ACC112 (cell line): Measurements from ENCODE around the gene ANLN.

ENCODE experiments used
- H2AFZ ChIP-seq: fragments of 200-600 bp; sonication (generic); one replicate; pipeline ENCODE4 v1.6.0; 2017; ENCODE audit warnings: antibody characterized with exemption, low read length; ENCODE audit not compliant: unreplicated experiment
- H3K27ac ChIP-seq: fragments of 200-600 bp; sonication (generic); 2 replicates; pipeline ENCODE4 v1.5.1; 2014; ENCODE audit warnings: low read depth, mild to moderate bottlenecking, antibody characterized with exemption, low read length, moderate library complexity
- H3K27me3 ChIP-seq: fragments of 200-600 bp; sonication (generic); 2 replicates; pipeline ENCODE4 v1.6.1; 2014; ENCODE audit warnings: mild to moderate bottlenecking, antibody characterized with exemption, low read length, moderate library complexity, mixed read lengths; ENCODE audit not compliant: insufficient read depth
- H3K36me3 ChIP-seq: fragments of 200-600 bp; sonication (generic); 2 replicates; pipeline ENCODE4 v1.6.1; 2016; ENCODE audit warnings: mild to moderate bottlenecking, antibody characterized with exemption, low read length, moderate library complexity, mixed read lengths; ENCODE audit not compliant: insufficient read depth
- H3K4me1 ChIP-seq: fragments of 200-600 bp; sonication (generic); one replicate; pipeline ENCODE4 v1.6.1; 2016; ENCODE audit warnings: low read length, mixed read lengths; ENCODE audit not compliant: insufficient read depth, unreplicated experiment, control insufficient read depth
- H3K4me3 ChIP-seq: fragments of 200-600 bp; sonication (generic); 2 replicates; pipeline ENCODE4 v1.5.1; 2014; ENCODE audit warnings: mild to moderate bottlenecking, low read depth, low read length
- H3K79me2 ChIP-seq: fragments of 200-600 bp; sonication (generic); one replicate; pipeline ENCODE4 v1.6.0; 2016; ENCODE audit warnings: low read length; ENCODE audit not compliant: control insufficient read depth, unreplicated experiment, insufficient read depth

Gene ANLN

DNA sequence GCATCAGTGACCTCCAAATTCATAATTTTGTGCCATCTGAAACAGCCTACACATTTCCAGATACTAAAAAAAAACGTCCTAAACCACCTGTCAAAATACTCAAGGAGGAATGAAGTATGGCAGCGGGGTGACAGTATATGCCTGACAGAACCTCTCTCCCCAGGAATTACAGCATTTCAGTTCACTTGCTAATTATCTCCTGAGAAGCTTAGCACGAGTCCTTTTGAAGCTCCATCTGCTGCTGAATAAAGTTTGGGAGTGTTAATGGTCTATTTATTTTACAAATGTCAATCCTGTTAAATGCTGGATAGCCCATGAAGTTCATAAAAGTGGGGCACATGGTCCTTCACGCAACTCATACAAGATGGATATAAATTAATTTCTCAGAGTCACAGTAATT is 29.4 kb upstream of the ANLN start:
- H3K79me2 ChIP-seq: no peaks in the 10 kb centered on the region
- H3K27me3 ChIP-seq: no peaks in the 10 kb centered on the region
- H3K4me1 ChIP-seq: no peaks in the 10 kb centered on the region
- no peak overlapping the region for H2AFZ ChIP-seq
- H3K36me3 ChIP-seq: no peaks in the 10 kb centered on the region
- no peak overlapping the region for H3K4me3 ChIP-seq
- no peak overlapping the region for H3K27ac ChIP-seq

DNA sequence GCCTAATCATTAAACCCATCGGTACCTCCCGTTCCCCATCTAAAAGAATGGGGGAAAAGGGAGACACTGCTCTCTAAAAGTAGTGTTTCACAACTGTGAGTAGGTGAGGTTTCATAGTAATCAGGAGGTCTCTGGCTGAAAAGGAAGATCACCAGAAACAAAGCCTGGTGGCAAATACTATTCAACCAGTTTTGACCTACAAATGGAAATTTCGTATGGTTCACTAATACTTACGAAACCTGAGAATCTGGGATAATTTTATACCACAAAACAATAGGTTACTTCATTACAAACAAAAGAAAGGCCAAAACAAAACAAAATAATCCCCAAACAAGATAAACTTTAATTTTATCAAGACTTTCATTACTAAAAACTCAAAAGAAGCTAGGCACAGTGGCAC is 28.4 kb upstream of the ANLN start:
- Histone ChIP-seq H3K36me3 (no peaks in the 10 kb centered on the region), H3K4me1 (no peaks in the 10 kb centered on the region), H3K27me3 (no peaks in the 10 kb centered on the region), H3K27ac (no peak overlapping the region), H3K79me2 (no peaks in the 10 kb centered on the region), H2AFZ (no peak overlapping the region), H3K4me3 (no peak overlapping the region)

DNA sequence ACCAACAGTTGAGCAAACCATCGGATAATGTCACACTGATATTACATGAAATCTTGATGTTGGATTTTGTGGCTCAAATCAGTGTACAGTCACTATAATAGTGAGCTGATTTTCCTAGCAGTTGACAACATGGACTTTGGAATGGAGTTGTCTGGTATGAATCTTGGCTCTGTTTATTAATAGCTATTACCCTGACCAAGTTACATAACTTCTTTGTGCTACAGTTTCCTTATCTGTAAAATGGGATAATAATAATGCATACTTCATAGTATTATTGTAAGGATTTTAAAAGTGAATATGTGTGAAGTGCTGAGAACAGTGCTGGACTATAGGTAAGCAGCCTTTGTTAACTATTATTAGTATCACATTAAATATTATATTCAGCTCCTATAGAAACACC is 26.1 kb upstream of the ANLN start:
- Histone ChIP-seq H2AFZ (no peak overlapping the region), H3K27me3 (no peaks in the 10 kb centered on the region), H3K4me1 (no peaks in the 10 kb centered on the region), H3K79me2 (no peaks in the 10 kb centered on the region), H3K36me3 (no peaks in the 10 kb centered on the region), H3K27ac (no peak overlapping the region), H3K4me3 (no peak overlapping the region)

DNA sequence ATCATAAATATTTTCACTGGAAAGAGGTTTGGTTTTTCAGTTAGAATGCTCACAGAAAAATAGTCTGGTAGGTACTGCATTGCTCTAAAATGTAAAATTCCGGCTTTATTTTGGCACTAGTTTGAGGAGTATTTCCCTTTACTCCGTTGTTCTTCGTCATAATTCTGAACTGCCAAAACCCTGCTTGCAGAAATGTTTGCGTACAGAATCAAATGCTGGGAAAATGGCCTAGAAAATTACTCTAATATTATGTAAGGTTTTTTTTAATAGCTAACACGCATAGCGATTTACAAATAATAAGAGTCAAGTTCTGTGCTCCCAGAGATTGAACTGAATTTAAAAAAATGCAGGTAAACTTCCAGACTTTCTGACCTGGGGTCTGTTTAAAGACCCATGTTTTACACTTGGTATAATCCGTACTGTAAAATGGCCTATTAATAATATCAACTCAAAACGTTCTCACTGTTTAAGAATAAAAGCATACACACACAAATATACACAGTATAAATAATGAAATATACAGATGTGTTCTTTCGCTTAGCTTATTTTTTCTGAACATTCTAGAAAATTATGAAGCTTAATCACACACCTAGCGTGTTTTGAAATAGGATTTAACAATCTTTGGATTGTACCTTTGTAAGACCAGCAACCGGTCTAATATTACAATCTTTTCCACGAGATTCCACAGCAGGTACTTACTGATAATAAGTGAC is 23.5 kb upstream of the ANLN start:
- no peaks in the 10 kb centered on the region for H3K36me3 ChIP-seq
- peak overlapping the region; percentile 55 for H2AFZ ChIP-seq
- no peaks in the 10 kb centered on the region for H3K79me2 ChIP-seq
- H3K4me1 ChIP-seq: no peaks in the 10 kb centered on the region
- no peak overlapping the region for H3K27ac ChIP-seq
- no peaks in the 10 kb centered on the region for H3K27me3 ChIP-seq
- peak overlapping the region; percentile 80 for H3K4me3 ChIP-seq

DNA sequence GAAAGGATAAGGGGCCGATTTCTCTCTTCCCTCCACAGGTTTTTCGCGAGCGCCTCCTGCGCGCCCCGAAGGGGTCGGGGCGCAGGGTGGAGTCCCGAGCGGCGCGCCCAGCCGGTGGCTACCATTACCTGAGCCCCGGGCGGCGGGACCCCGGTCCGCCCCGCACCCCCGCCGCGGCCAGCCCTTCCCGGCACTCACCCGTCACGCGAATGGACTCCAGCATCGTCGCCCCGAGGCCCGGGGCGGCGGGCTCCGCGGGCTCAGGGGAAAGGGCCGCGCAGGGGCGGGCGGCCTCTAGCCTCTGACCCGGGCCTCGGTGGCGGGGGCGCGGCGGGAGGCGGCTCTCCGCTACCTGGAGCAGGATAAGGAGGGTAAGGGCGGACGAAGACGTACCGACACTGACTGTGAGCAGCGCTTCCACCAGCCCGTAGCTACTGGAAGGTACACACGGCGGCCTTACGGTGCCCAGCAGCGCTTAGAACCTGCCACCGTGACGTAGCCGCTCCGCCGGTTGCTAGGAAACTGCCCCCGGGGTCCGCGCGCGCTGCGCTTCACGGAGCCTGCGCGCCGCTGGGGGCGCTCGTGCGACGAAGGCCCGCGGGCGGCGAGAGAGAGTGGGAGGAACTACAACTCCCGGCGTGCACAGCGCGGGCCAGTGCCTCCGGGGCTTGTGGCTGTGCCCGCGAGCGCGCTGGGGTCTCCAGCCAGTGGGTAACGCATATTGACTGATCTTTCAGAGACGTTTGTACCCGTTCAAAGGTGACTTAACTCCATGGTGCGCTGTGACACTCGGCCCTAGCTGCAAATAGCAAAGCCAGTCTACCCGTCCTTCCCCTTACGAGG is 22.7 kb upstream of the ANLN start:
- Histone ChIP-seq H2AFZ (peak overlapping the region; percentile 91), H3K4me1 (no peaks in the 10 kb centered on the region), H3K79me2 (no peaks in the 10 kb centered on the region), H3K4me3 (peak overlapping the region; percentile 80), H3K36me3 (no peaks in the 10 kb centered on the region), H3K27ac (no peak overlapping the region), H3K27me3 (no peaks in the 10 kb centered on the region)

DNA sequence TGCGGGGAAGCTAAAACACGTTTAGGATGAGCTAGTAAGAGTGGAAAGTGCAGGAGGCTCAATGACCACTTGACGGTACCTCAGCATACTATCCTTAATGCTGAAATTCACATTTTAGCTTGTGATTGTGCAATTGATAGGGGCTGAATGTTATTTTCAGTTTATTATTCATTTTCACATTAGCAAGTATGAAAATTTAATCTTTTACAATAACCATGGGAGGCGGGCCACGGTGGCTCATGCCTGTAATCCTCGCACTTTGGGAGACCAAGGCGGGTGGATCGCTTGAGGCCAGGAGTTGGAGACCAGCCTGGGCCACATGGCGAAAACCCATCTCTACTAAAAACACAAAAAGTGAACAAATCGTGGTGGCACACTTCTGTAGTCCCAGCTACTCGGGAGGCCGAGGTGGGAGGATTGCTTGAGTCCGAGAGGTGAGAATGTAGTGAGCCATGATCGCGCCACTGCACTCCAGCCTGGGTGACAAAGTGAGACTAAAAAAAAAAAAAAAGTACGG is 22.0 kb upstream of the ANLN start:
- Histone ChIP-seq H3K27me3 (0 out of 2 replicates have a peak, but pooled peaks cover 5% of the 10 kb centered on the region), H3K79me2 (no peaks in the 10 kb centered on the region), H3K27ac (no peak overlapping the region), H2AFZ (peak overlapping the region; percentile 91), H3K4me1 (no peaks in the 10 kb centered on the region), H3K4me3 (peak overlapping the region; percentile 80), H3K36me3 (no peaks in the 10 kb centered on the region)

DNA sequence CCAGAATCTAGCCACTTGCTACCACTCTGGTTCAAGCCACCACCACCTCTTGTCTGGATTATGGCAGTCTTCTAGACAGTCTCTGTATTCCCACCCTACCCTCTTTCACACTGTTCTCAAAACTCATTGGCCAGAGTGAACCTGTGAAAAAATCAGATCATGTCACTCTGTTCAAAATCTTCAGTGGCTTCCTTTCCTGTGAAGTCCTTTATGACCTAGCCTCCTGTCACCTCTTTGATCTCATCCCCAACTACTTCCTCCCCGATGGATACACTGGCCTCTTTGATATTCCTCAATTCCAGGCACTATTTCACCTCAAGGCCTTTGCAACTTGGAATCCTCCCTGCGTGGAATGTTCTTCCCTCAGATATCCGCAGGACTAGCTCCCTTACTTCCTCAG is 21.2 kb upstream of the ANLN start:
- H3K36me3 ChIP-seq: no peaks in the 10 kb centered on the region
- H3K79me2 ChIP-seq: no peaks in the 10 kb centered on the region
- H3K27me3 ChIP-seq: 0 out of 2 replicates have a peak, but pooled peaks cover 5% of the 10 kb centered on the region
- H2AFZ ChIP-seq: no peak overlapping the region
- H3K4me3 ChIP-seq: no peak overlapping the region
- H3K4me1 ChIP-seq: no peaks in the 10 kb centered on the region
- H3K27ac ChIP-seq: no peak overlapping the region

DNA sequence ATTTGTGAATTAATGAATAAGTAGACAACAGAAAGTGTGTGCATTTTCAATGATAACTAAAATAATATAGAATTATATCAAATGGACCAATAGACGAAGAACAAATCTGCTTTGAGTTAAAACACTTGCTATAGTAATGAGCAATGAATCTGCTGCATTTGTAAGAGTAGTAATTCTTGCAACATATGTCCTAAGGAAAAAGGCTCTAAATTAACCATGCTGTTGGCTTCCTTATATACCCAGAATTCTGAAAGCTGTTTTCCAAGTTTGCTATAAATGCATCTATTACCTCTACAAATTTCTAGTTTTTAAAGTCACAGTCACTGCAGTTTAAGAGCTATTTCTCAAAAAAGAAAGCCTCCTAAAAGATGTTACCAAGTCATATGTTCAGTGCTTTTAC is 20.5 kb upstream of the ANLN start:
- Histone ChIP-seq H2AFZ (no peak overlapping the region), H3K79me2 (no peaks in the 10 kb centered on the region), H3K27ac (no peak overlapping the region), H3K36me3 (no peaks in the 10 kb centered on the region), H3K4me1 (no peaks in the 10 kb centered on the region), H3K4me3 (no peak overlapping the region), H3K27me3 (0 out of 2 replicates have a peak, but pooled peaks cover 5% of the 10 kb centered on the region)

DNA sequence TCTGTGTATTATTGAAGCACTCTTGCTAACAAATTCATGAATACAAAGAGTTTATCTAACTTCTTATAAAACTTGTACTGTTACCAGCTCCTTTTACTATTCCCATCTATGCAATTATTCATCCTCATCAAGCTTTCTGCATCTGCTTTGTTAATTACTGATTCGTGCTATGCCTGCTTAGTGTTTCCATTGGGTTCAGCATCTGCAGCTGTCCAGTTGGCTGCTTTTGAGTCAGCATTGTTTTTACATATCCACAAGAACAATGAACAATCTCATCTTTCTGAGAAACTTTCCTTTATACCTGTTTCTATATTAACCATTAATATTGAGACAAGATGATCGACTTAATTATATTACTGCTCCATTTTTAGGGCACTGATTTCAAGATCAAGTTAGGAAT is 19.6 kb upstream of the ANLN start:
- no peak overlapping the region for H2AFZ ChIP-seq
- no peaks in the 10 kb centered on the region for H3K36me3 ChIP-seq
- H3K79me2 ChIP-seq: no peaks in the 10 kb centered on the region
- no peak overlapping the region for H3K4me3 ChIP-seq
- H3K27me3 ChIP-seq: 0 out of 2 replicates have a peak, but pooled peaks cover 5% of the 10 kb centered on the region
- H3K27ac ChIP-seq: no peak overlapping the region
- H3K4me1 ChIP-seq: no peaks in the 10 kb centered on the region

DNA sequence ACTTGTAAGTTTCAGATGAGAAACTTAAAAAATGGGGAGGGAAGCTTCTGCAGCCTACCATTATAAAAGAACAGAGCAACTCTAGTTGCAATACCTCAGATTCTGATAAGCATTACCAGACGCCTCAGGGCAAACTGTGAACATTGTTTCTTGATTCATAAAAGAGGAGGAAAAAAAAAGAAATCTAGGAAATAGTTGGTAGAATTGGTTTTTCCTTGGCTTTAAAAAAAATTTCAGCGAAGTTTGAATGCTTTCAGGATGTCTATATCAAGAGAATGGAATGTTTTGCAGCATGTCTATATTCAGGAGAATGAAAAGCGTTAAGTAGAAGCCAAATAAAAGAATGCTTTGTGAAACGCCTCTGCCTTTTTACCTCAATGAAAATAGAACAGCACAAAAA is 17.5 kb upstream of the ANLN start:
- no peaks in the 10 kb centered on the region for H3K79me2 ChIP-seq
- H3K4me3 ChIP-seq: no peak overlapping the region
- H2AFZ ChIP-seq: no peak overlapping the region
- H3K36me3 ChIP-seq: no peaks in the 10 kb centered on the region
- 0 out of 2 replicates have a peak, but pooled peaks cover 5% of the 10 kb centered on the region for H3K27me3 ChIP-seq
- H3K4me1 ChIP-seq: no peaks in the 10 kb centered on the region
- no peak overlapping the region for H3K27ac ChIP-seq
